Upper lobe of left lung (tissue), 6 donors: ENCODE data around the gene SLC24A1. TPM values are rescaled to one million over a fixed set of nuclear protein-coding genes. Genes with fewer than 3 reads are reported as not detected.

Experiments
- ATAC-seq, 2 donors: fragments of 200-7000 bp; cut with Tn5 transposase; one replicate each; pipeline ENCODE4 v1.9.1; 2022; ENCODE audit warnings: mild to moderate bottlenecking in 2 of 2, moderate library complexity in 2 of 2; ENCODE audit not compliant: low FRiP score in 2 of 2
- DNase-seq, 2 donors: peaks; one replicate each; pipeline ENCODE4 v3.0.0-alpha.2; 2019 to 2020
- H3K27ac ChIP-seq, 4 donors: fragments of 200-600 bp; sonication (generic); one replicate each; pipeline ENCODE4 v1.5.1; 2016 to 2019
- H3K27me3 ChIP-seq, 4 donors: fragments of 200-600 bp; sonication (generic); one replicate each; pipeline ENCODE4 v1.5.1; 2017 to 2019
- H3K36me3 ChIP-seq, 4 donors: fragments of 200-600 bp; sonication (generic); one replicate each; pipeline ENCODE4 v1.5.1; 2016 to 2019
- H3K4me1 ChIP-seq, 4 donors: fragments of 200-600 bp; sonication (generic); one replicate each; pipeline ENCODE4 v1.5.1; 2018 to 2019
- H3K4me3 ChIP-seq, 4 donors: fragments of 200-600 bp; sonication (generic); one replicate each; pipeline ENCODE4 v1.5.1; 2017 to 2019; ENCODE audit warnings: mild to moderate bottlenecking in 2 of 4, moderate library complexity in 1 of 4
- H3K9me3 ChIP-seq, 4 donors: fragments of 200-600 bp; sonication (generic); one replicate each; pipeline ENCODE4 v1.5.1; 2018 to 2019
- EP300 ChIP-seq, 4 donors: sonication (generic); formaldehyde crosslinking; IDR thresholded peaks; one replicate each; pipeline ENCODE4 v1.5.1; 2017; ENCODE audit warnings: antibody characterized with exemption in 4 of 4, control low read depth in 2 of 4
- POLR2A ChIP-seq, 4 donors: fragments of 450-650 bp; IDR thresholded peaks; one replicate each; pipeline ENCODE4 v1.5.1; 2016 to 2017; ENCODE audit warnings: antibody characterized with exemption in 4 of 4, mild to moderate bottlenecking in 2 of 4
- POLR2AphosphoS5 ChIP-seq, 2 donors: sonication (generic); formaldehyde crosslinking; IDR thresholded peaks; one replicate each; pipeline ENCODE4 v1.5.1; 2017; ENCODE audit warnings: antibody characterized with exemption in 2 of 2
- WGBS, 2 donors: methylation state at CpG; one replicate each; pipeline ENCODE4 v1.1.5; 2017 to 2018; 5-methylcytosine and 5-hydroxymethylcytosine counted together
- total RNA-seq, 6 donors: library from RNA; depleted of rRNA in 4 of 6; stranded (reverse); fragments of >200 nt in 4 of 6; gene quantifications; one replicate each; pipeline versions ENCODE4 v1.1.0 to v1.2.1, GENCODE V29; 2016 to 2021
- TF ChIP-seq, protein P1 (sequence below), 6 experiments: fragments of 450-650 bp in 4 of 6; fragments of 200-600 bp in 2 of 6; sonication (generic) in 2 of 6; IDR thresholded peaks; one replicate each; pipeline ENCODE4 v1.5.1; 2016 to 2019; ENCODE audit warnings: antibody characterized with exemption in 6 of 6
- donor health status: DM: no; HTN: no; CAD: no; lungs with moderate emphysema.
- donor health status: DM: no; HTN: yes; CAD: no; lungs with severe emphysema.

Gene SLC24A1
- total RNA-seq, 6 donors from 2014 or later: 7.1 to 17.8 (median 10.9) TPM

DNA sequence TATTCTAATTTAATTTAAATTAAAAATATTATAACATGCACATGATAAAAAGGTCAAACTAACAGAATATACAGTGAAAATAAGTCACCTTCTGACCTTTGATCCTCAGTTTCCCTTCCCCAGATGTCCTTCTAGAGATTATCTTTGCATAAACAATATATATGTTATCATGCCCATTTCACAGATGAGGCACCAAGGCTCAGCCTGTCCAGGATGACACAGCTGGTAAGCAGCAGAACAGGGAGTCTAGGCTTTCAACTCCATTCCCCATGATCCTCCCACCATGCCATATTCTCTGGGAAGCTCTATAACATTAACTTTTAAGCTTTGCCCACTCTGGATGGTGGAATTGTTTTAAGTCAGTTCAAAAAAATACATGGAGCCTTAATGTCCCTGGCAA lies 1.4 kb downstream of the SLC24A1 start:
- Histone ChIP-seq H3K4me1 (no peaks in the 10 kb centered on the region), H3K27me3 (no peaks in the 10 kb centered on the region), H3K36me3 (peaks cover 0 to 31% (median 19%) of the 10 kb centered on the region in 4 donors), H3K9me3 (no peaks in the 10 kb centered on the region), H3K4me3 (no peak overlapping the region), H3K27ac (no peak overlapping the region)
- DNase-seq (no peak), ATAC-seq (no peak)
- TF ChIP-seq POLR2A (IDR thresholded peaks at IDR 0.05) (no peak), POLR2AphosphoS5 (IDR thresholded peaks at IDR 0.05) (no peak), EP300 (IDR thresholded peaks at IDR 0.05) (no peak)
- TF ChIP-seq, protein P1, sequence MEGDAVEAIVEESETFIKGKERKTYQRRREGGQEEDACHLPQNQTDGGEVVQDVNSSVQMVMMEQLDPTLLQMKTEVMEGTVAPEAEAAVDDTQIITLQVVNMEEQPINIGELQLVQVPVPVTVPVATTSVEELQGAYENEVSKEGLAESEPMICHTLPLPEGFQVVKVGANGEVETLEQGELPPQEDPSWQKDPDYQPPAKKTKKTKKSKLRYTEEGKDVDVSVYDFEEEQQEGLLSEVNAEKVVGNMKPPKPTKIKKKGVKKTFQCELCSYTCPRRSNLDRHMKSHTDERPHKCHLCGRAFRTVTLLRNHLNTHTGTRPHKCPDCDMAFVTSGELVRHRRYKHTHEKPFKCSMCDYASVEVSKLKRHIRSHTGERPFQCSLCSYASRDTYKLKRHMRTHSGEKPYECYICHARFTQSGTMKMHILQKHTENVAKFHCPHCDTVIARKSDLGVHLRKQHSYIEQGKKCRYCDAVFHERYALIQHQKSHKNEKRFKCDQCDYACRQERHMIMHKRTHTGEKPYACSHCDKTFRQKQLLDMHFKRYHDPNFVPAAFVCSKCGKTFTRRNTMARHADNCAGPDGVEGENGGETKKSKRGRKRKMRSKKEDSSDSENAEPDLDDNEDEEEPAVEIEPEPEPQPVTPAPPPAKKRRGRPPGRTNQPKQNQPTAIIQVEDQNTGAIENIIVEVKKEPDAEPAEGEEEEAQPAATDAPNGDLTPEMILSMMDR (IDR thresholded peaks at IDR 0.05): no peak

DNA sequence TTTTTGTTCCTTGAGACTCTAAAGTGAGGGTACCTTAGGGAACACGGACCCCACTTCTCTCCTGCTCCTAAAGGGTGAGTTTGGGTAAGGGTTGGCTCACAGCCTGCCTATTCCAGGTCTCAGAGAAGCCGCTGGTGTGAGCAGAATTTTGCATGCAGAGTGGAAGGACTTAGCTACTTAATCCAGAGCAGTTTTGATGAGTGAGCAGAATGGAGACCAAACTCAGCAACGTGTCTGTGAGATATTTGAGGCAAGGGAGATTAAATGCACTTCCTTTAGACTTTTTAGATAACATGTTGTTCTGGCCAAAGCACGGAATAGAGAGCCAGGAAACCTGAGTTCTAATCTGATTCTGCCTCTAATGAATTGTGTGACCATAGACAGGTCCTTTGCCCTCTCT lies 5.1 kb downstream of the SLC24A1 start:
- no peaks in the 10 kb centered on the region for H3K27me3 ChIP-seq
- peaks cover 0 to 31% (median 16%) of the 10 kb centered on the region in 4 donors for H3K36me3 ChIP-seq
- H3K27ac ChIP-seq: no peak overlapping the region
- TF ChIP-seq POLR2A (IDR thresholded peaks at IDR 0.05): no peak
- TF ChIP-seq, protein P1 (IDR thresholded peaks at IDR 0.05): no peak
- TF ChIP-seq EP300 (IDR thresholded peaks at IDR 0.05): no peak
- no peak for TF ChIP-seq POLR2AphosphoS5 (IDR thresholded peaks at IDR 0.05)
- ATAC-seq (no peak), DNase-seq (no peak)
- 73 to 80% methylated on average over 4 of the region's 4 CpGs for WGBS, 2 donors
- no peaks in the 10 kb centered on the region for H3K4me1 ChIP-seq
- no peaks in the 10 kb centered on the region for H3K9me3 ChIP-seq
- H3K4me3 ChIP-seq: no peak overlapping the region

DNA sequence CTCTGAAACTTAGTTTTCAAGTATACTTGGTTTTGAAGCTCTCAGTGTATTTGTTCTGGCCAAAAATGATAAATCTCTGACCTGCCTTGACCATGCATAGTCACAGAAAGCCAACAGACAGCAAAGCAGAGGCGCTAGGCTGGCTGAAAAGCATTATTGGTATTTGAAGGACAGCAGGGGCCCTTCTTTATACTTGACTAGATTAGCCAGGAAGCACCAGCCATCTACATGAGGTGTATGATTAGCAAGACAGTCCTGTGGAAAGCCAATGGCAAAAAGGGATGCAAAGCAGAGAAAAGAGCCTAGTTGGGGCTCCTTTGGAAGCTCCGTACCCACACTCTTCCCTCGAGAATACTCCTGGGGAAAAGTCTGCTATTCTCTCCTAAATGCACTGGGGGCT lies 7.8 kb downstream of the SLC24A1 start:
- Histone ChIP-seq H3K27me3 (no peaks in the 10 kb centered on the region), H3K27ac (no peak overlapping the region), H3K4me1 (no peaks in the 10 kb centered on the region), H3K9me3 (no peaks in the 10 kb centered on the region), H3K4me3 (no peak overlapping the region), H3K36me3 (peaks cover 0 to 23% (median 11%) of the 10 kb centered on the region in 4 donors)
- TF ChIP-seq POLR2AphosphoS5 (IDR thresholded peaks at IDR 0.05) (no peak), EP300 (IDR thresholded peaks at IDR 0.05) (no peak), POLR2A (IDR thresholded peaks at IDR 0.05) (no peak)
- TF ChIP-seq, protein P1 (IDR thresholded peaks at IDR 0.05): no peak
- ATAC-seq (no peak), DNase-seq (no peak)
- 92 to 97% methylated on average over 3 of the region's 3 CpGs for WGBS, 2 donors

DNA sequence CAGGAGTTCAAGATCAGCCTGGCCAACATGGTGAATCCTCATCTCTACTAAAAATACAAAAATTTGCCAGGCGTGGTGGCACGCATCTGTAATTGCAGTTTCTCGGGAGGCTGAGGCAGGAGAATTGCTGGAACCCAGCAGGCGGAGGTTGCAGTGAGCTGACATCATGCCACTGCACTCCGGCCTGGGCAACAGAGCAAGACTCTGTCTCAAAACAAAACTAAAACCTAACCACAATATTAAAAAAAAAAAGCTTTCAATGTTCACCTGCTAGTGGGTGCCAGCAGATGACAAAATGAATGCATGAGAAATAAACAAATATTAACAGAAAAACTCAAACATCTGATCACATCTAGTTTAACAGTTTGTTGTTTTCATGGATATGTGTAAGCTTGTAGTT lies 9.0 kb downstream of the SLC24A1 start:
- Histone ChIP-seq H3K9me3 (no peaks in the 10 kb centered on the region), H3K4me1 (no peaks in the 10 kb centered on the region), H3K36me3 (peaks cover 0 to 12% (median 4%) of the 10 kb centered on the region in 4 donors), H3K4me3 (no peak overlapping the region), H3K27ac (no peak overlapping the region), H3K27me3 (no peaks in the 10 kb centered on the region)
- 87 to 100% methylated on average over 5 of the region's 5 CpGs for WGBS, 2 donors
- DNase-seq: no peak
- ATAC-seq: no peak
- TF ChIP-seq POLR2A (IDR thresholded peaks at IDR 0.05): no peak
- TF ChIP-seq POLR2AphosphoS5 (IDR thresholded peaks at IDR 0.05): no peak
- TF ChIP-seq, protein P1 (IDR thresholded peaks at IDR 0.05): no peak
- TF ChIP-seq EP300 (IDR thresholded peaks at IDR 0.05): no peak

DNA sequence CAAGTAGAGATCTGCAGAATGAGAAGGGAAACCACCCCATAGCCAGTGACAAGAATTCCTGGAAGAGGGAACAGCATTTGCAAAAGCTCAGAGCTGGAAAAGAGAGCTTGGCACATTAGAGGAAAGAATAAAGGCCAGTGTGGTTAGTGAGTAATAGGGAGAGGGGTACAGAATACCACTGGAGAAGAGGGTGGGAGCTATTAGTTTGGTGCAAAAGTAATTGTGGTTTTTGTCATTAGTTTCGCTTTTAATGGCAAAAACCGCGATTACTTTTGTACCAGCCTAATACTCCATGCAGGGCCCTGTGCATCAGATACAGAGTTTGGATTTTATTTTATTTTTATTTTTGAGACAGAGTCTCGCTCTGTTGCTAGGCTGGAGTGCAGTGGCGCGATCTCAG lies 9.8 kb downstream of the SLC24A1 start:
- Histone ChIP-seq H3K36me3 (peaks cover 0 to 5% (median 0%) of the 10 kb centered on the region in 4 donors), H3K27me3 (no peaks in the 10 kb centered on the region), H3K4me1 (no peaks in the 10 kb centered on the region), H3K9me3 (no peaks in the 10 kb centered on the region), H3K4me3 (no peak overlapping the region), H3K27ac (no peak overlapping the region)
- TF ChIP-seq POLR2AphosphoS5 (IDR thresholded peaks at IDR 0.05) (no peak), POLR2A (IDR thresholded peaks at IDR 0.05) (no peak), EP300 (IDR thresholded peaks at IDR 0.05) (no peak)
- TF ChIP-seq, protein P1 (IDR thresholded peaks at IDR 0.05): no peak
- ATAC-seq: no peak
- no peak for DNase-seq
- 92% methylated on average over 6 of the region's 6 CpGs for WGBS, 2 donors
